ENCODE results near the gene PTPRQ.

DNA sequence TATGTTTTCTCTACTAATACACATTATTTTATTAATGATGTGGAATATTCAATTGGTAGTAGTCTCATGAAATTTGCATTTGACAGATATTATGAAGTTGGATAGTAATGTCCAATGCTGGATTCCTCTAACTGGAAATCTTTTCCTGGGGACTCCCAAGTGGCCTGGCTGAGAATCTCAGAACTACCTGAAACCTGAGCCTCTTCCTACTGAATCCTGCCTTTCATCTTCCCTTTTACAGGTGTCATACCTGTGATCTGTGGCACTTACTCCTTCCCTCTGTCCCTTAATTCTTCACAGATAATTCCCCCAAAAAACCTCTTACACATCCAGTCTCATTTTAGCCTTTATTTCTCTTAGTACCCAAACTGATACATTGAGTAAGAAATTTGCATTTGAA is 173.7 kb downstream of the PTPRQ start:
- TF ChIP-seq, protein P1, sequence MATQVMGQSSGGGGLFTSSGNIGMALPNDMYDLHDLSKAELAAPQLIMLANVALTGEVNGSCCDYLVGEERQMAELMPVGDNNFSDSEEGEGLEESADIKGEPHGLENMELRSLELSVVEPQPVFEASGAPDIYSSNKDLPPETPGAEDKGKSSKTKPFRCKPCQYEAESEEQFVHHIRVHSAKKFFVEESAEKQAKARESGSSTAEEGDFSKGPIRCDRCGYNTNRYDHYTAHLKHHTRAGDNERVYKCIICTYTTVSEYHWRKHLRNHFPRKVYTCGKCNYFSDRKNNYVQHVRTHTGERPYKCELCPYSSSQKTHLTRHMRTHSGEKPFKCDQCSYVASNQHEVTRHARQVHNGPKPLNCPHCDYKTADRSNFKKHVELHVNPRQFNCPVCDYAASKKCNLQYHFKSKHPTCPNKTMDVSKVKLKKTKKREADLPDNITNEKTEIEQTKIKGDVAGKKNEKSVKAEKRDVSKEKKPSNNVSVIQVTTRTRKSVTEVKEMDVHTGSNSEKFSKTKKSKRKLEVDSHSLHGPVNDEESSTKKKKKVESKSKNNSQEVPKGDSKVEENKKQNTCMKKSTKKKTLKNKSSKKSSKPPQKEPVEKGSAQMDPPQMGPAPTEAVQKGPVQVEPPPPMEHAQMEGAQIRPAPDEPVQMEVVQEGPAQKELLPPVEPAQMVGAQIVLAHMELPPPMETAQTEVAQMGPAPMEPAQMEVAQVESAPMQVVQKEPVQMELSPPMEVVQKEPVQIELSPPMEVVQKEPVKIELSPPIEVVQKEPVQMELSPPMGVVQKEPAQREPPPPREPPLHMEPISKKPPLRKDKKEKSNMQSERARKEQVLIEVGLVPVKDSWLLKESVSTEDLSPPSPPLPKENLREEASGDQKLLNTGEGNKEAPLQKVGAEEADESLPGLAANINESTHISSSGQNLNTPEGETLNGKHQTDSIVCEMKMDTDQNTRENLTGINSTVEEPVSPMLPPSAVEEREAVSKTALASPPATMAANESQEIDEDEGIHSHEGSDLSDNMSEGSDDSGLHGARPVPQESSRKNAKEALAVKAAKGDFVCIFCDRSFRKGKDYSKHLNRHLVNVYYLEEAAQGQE (IDR thresholded peaks at IDR 0.05), result no peak
- TF ChIP-seq MAX (IDR thresholded peaks at IDR 0.05) (no peak), CTCF (IDR thresholded peaks at IDR 0.05) (no peak), SMC3 (IDR thresholded peaks at IDR 0.05) (no peak), RFX5 (IDR thresholded peaks at IDR 0.05) (no peak), ZNF302 (CRISPR knock-in tag; IDR thresholded peaks at IDR 0.05) (no peak)
